ENCODE data around the gene NGB.

NGB gene

DNA sequence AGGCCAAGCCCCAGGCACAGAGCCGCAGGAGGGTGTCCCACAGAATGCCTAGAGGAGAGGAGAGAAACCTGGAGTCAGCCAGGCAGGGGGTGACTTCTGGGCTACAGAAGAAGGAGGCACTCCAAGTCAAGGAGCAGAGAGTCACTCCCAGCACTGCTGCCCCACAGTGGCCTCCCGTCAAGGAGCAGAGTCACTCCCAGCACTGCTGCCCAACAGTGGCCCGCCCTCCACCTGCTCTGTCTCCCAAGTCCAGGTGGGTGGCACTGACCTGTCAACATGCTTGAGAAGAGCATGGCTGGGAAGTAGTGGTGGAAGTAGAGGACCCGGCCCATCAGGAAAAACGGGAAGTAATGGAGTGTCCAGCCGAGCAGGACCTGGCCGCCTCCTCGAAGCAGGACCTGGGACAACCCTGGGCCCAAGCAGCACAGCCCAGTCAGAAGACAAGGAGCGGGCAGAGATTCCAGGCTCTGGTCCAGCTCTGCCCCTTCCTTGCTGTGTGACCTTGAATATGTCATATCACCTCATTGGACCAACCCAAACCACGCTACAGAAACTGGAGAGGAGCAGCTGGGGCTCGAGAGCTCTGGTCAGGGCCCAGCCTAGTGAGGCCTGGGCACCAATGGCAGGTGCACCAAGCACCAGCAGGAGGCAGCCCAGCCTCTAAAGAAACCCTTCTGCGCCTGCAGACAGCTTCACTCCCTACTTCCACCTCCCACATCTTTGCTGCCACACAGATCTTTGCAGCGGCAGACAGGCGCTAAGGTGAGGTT is 7.6 kb upstream of the NGB start:
- Histone ChIP-seq H3K27ac (ENCODE audit: low read depth in 2 of 2, low read length in 2 of 2) (no peak overlapping the region), H3K9me3 (ENCODE audit: control insufficient read depth in 2 of 2, low read length in 2 of 2) (no peaks in the 10 kb centered on the region), H3K27me3 (ENCODE audit: control insufficient read depth in 2 of 2, insufficient read depth in 2 of 2, low read length in 2 of 2) (no peaks in the 10 kb centered on the region), H3K36me3 (ENCODE audit: control insufficient read depth in 2 of 2, insufficient read depth in 2 of 2, low read length in 2 of 2) (peaks cover 10 to 16% of the 10 kb centered on the region in 2 donors), H3K4me1 (ENCODE audit: control insufficient read depth in 2 of 2, insufficient read depth in 2 of 2, low read length in 2 of 2) (no peaks in the 10 kb centered on the region), H3K4me3 (ENCODE audit: low read length in 2 of 2) (no peak overlapping the region), H3K9ac (ENCODE audit: low read depth in 1 of 2, low read length in 2 of 2) (no peak overlapping the region)

GRCh38 chr14:77276959-77277358 is 6.0 kb upstream of the NGB start:
- no peaks in the 10 kb centered on the region for H3K4me1 ChIP-seq (ENCODE audit: control insufficient read depth in 2 of 2, insufficient read depth in 2 of 2, low read length in 2 of 2)
- H3K36me3 ChIP-seq (ENCODE audit: control insufficient read depth in 2 of 2, insufficient read depth in 2 of 2, low read length in 2 of 2) = peaks cover 4 to 10% of the 10 kb centered on the region in 2 donors
- H3K9me3 ChIP-seq (ENCODE audit: control insufficient read depth in 2 of 2, low read length in 2 of 2) = no peaks in the 10 kb centered on the region
- no peak overlapping the region for H3K9ac ChIP-seq (ENCODE audit: low read depth in 1 of 2, low read length in 2 of 2)
- H3K27me3 ChIP-seq (ENCODE audit: control insufficient read depth in 2 of 2, insufficient read depth in 2 of 2, low read length in 2 of 2) = no peaks in the 10 kb centered on the region
- no peak overlapping the region for H3K27ac ChIP-seq (ENCODE audit: low read depth in 2 of 2, low read length in 2 of 2)
- H3K4me3 ChIP-seq (ENCODE audit: low read length in 2 of 2) = no peak overlapping the region

- Histone ChIP-seq H3K9me3 (ENCODE audit: control insufficient read depth in 2 of 2, low read length in 2 of 2) (no peaks in the 10 kb centered on the region), H3K4me3 (ENCODE audit: low read length in 2 of 2) (no peak overlapping the region), H3K9ac (ENCODE audit: low read depth in 1 of 2, low read length in 2 of 2) (no peak overlapping the region), H3K36me3 (ENCODE audit: control insufficient read depth in 2 of 2, insufficient read depth in 2 of 2, low read length in 2 of 2) (peaks cover 4 to 10% of the 10 kb centered on the region in 2 donors), H3K27me3 (ENCODE audit: control insufficient read depth in 2 of 2, insufficient read depth in 2 of 2, low read length in 2 of 2) (peaks cover 0 to under 1% of the 10 kb centered on the region in 2 donors), H3K4me1 (ENCODE audit: control insufficient read depth in 2 of 2, insufficient read depth in 2 of 2, low read length in 2 of 2) (no peaks in the 10 kb centered on the region), H3K27ac (ENCODE audit: low read depth in 2 of 2, low read length in 2 of 2) (no peak overlapping the region)
Measured at GRCh38 chr14:77276295-77276935, 5.4 kb upstream of the NGB start.

DNA sequence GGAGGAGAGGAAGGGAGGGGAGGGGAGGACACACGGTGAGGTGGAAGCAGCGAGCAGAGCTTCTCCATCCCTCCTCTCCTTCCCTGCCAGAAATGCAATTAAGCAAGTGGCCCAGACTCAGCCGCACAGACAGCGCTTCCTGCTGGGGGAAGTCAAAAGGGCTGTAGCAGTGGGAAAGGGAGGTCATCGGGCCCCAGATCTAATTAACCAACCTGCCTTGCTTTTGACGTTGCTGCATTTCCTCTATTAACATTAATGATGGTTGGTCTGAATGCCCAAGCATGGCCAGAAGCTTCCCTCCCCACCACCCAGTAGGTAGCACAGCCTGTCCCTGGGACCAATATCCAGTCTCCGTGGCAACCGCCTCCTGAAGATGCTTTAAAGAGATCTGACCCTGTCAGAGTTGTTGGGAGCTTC is 4.6 kb upstream of the NGB start:
- Histone ChIP-seq H3K27ac (ENCODE audit: low read depth in 2 of 2, low read length in 2 of 2) (no peak overlapping the region), H3K9ac (ENCODE audit: low read depth in 1 of 2, low read length in 2 of 2) (no peak overlapping the region), H3K36me3 (ENCODE audit: control insufficient read depth in 2 of 2, insufficient read depth in 2 of 2, low read length in 2 of 2) (peaks cover 4 to 10% of the 10 kb centered on the region in 2 donors), H3K9me3 (ENCODE audit: control insufficient read depth in 2 of 2, low read length in 2 of 2) (no peaks in the 10 kb centered on the region), H3K4me3 (ENCODE audit: low read length in 2 of 2) (no peak overlapping the region), H3K4me1 (ENCODE audit: control insufficient read depth in 2 of 2, insufficient read depth in 2 of 2, low read length in 2 of 2) (no peaks in the 10 kb centered on the region), H3K27me3 (ENCODE audit: control insufficient read depth in 2 of 2, insufficient read depth in 2 of 2, low read length in 2 of 2) (peaks cover 0 to 3% of the 10 kb centered on the region in 2 donors)

DNA sequence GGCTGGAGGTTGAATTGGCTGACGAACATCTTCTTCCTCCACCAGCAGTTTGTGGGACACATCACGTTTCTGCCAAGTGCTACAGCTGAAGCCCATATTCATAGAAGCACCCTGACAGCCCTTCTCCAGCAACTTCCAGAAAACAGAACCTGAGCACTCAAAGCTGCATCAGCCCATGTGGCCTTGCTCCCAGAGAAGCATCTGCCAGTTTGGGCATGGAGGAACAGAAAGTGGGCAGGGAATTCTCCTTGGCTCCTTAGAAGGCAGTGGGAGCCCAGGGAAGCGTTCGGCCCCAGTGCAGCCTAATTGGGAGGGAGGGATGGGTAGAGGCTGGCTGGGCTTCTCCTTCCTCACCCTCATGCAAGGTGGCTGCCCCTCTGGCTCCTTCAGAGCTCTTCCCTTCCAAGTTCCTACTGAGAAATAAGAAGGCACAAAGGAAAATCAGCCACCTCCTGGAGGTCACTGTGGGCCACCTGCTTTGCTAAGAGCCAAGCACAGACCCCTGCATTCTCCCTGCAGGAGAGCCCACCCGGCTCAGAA is 4.1 kb upstream of the NGB start:
- Histone ChIP-seq H3K9me3 (ENCODE audit: control insufficient read depth in 2 of 2, low read length in 2 of 2) (no peaks in the 10 kb centered on the region), H3K27ac (ENCODE audit: low read depth in 2 of 2, low read length in 2 of 2) (no peak overlapping the region), H3K4me3 (ENCODE audit: low read length in 2 of 2) (no peak overlapping the region), H3K9ac (ENCODE audit: low read depth in 1 of 2, low read length in 2 of 2) (no peak overlapping the region), H3K36me3 (ENCODE audit: control insufficient read depth in 2 of 2, insufficient read depth in 2 of 2, low read length in 2 of 2) (peaks cover 4 to 10% of the 10 kb centered on the region in 2 donors), H3K4me1 (ENCODE audit: control insufficient read depth in 2 of 2, insufficient read depth in 2 of 2, low read length in 2 of 2) (no peaks in the 10 kb centered on the region), H3K27me3 (ENCODE audit: control insufficient read depth in 2 of 2, insufficient read depth in 2 of 2, low read length in 2 of 2) (peaks cover 0 to 3% of the 10 kb centered on the region in 2 donors)

DNA sequence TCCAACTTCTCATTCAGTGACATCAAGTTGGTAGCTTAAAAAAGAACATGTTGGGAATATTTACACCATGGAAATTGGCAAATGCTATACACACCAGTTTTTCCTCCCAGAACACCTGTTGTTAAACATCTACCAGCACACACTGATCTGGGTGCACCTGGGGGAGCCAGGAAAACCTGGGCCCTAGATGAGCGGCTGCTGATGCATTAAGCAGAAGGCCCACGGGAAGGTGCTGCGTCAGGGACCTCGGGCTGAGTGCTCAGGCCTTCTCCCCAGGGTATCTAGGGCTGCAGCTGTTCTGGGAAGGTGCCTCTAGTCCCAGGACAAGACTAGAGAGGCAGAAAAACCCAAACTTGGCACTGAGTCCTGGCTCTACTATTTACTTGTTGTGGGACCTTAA is 2.8 kb upstream of the NGB start:
- H3K27me3 ChIP-seq (ENCODE audit: control insufficient read depth in 2 of 2, insufficient read depth in 2 of 2, low read length in 2 of 2) = peaks cover 3 to 10% of the 10 kb centered on the region in 2 donors
- no peak overlapping the region for H3K9ac ChIP-seq (ENCODE audit: low read depth in 1 of 2, low read length in 2 of 2)
- H3K4me1 ChIP-seq (ENCODE audit: control insufficient read depth in 2 of 2, insufficient read depth in 2 of 2, low read length in 2 of 2) = no peaks in the 10 kb centered on the region
- H3K27ac ChIP-seq (ENCODE audit: low read depth in 2 of 2, low read length in 2 of 2) = no peak overlapping the region
- no peaks in the 10 kb centered on the region for H3K9me3 ChIP-seq (ENCODE audit: control insufficient read depth in 2 of 2, low read length in 2 of 2)
- no peak overlapping the region for H3K4me3 ChIP-seq (ENCODE audit: low read length in 2 of 2)
- H3K36me3 ChIP-seq (ENCODE audit: control insufficient read depth in 2 of 2, insufficient read depth in 2 of 2, low read length in 2 of 2) = peaks cover 0 to 3% of the 10 kb centered on the region in 2 donors

GRCh38 chr14:77272261-77272660 is 1.3 kb upstream of the NGB start:
- Histone ChIP-seq H3K27ac (ENCODE audit: low read depth in 2 of 2, low read length in 2 of 2) (no peak overlapping the region), H3K36me3 (ENCODE audit: control insufficient read depth in 2 of 2, insufficient read depth in 2 of 2, low read length in 2 of 2) (no peaks in the 10 kb centered on the region), H3K27me3 (ENCODE audit: control insufficient read depth in 2 of 2, insufficient read depth in 2 of 2, low read length in 2 of 2) (peaks cover 8 to 16% of the 10 kb centered on the region in 2 donors), H3K9me3 (ENCODE audit: control insufficient read depth in 2 of 2, low read length in 2 of 2) (peaks cover 0 to 4% of the 10 kb centered on the region in 2 donors), H3K9ac (ENCODE audit: low read depth in 1 of 2, low read length in 2 of 2) (no peak overlapping the region), H3K4me3 (ENCODE audit: low read length in 2 of 2) (no peak overlapping the region), H3K4me1 (ENCODE audit: control insufficient read depth in 2 of 2, insufficient read depth in 2 of 2, low read length in 2 of 2) (no peaks in the 10 kb centered on the region)

GRCh38 chr14:77270361-77271112 is 469 bp downstream of the NGB start:
- Histone ChIP-seq H3K36me3 (ENCODE audit: control insufficient read depth in 2 of 2, insufficient read depth in 2 of 2, low read length in 2 of 2) (no peaks in the 10 kb centered on the region), H3K4me3 (ENCODE audit: low read length in 2 of 2) (no peak overlapping the region), H3K9me3 (ENCODE audit: control insufficient read depth in 2 of 2, low read length in 2 of 2) (peaks cover 0 to 4% of the 10 kb centered on the region in 2 donors), H3K27me3 (ENCODE audit: control insufficient read depth in 2 of 2, insufficient read depth in 2 of 2, low read length in 2 of 2) (peaks cover 10 to 16% of the 10 kb centered on the region in 2 donors), H3K9ac (ENCODE audit: low read depth in 1 of 2, low read length in 2 of 2) (no peak overlapping the region), H3K4me1 (ENCODE audit: control insufficient read depth in 2 of 2, insufficient read depth in 2 of 2, low read length in 2 of 2) (no peaks in the 10 kb centered on the region), H3K27ac (ENCODE audit: low read depth in 2 of 2, low read length in 2 of 2) (no peak overlapping the region)

DNA sequence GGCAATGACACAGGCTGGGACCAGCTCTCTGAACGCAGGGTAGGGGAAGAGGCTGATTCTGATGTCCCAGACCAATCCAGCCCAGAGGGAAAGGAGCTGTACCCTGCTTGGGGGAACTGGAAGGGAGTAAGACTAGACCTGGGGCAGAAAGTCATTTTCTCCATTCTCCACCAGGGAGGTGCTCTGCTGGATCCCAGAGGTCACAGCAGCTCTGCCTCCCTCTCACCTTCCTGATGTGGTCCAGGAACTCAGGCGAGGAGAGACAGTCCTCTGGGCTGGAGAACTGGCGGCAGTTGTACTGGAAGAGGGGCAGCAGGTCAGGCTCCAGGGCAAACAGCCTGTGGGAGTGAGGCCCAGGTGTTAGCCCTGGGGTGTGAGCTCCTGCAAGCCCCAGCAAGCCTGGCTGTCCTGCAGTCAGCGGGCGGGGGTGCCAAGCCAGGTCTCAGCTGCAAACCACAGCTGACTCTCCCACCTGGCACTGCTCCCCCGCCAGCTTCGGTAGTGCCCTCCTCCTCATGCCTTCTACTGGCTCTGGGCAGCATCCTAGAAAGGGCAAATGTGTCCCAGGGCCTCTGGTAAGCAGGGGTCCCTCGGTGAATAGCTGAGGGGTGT is 1.9 kb downstream of the NGB start:
- Histone ChIP-seq H3K4me1 (ENCODE audit: control insufficient read depth in 2 of 2, insufficient read depth in 2 of 2, low read length in 2 of 2) (no peaks in the 10 kb centered on the region), H3K4me3 (ENCODE audit: low read length in 2 of 2) (no peak overlapping the region), H3K27me3 (ENCODE audit: control insufficient read depth in 2 of 2, insufficient read depth in 2 of 2, low read length in 2 of 2) (peaks cover 10 to 16% of the 10 kb centered on the region in 2 donors)

More for the DNA sequence above, 1.9 kb downstream of the NGB start:
- H3K27ac ChIP-seq (ENCODE audit: low read depth in 2 of 2, low read length in 2 of 2) = no peak overlapping the region
- peaks cover 0 to 4% of the 10 kb centered on the region in 2 donors for H3K9me3 ChIP-seq (ENCODE audit: control insufficient read depth in 2 of 2, low read length in 2 of 2)
- H3K36me3 ChIP-seq (ENCODE audit: control insufficient read depth in 2 of 2, insufficient read depth in 2 of 2, low read length in 2 of 2) = no peaks in the 10 kb centered on the region
- no peak overlapping the region for H3K9ac ChIP-seq (ENCODE audit: low read depth in 1 of 2, low read length in 2 of 2)
